Caco-2 (cell line): Measurements from ENCODE around the gene WFS1. TPM values are rescaled to one million over a fixed set of nuclear protein-coding genes. Genes with fewer than 3 reads are reported as not detected.
A peak's percentile ranks its signal among the peaks of the same experiment; 100 is the strongest.

Experiments used
- BruUV-seq: library from RNA; stranded (reverse); fragments of 400-500 nt; replicated peaks from 2 replicates; lab custom pipeline; 2021; lab: Mats Ljungman, UMichigan
- CTCF ChIA-PET: fragments of 300-600 bp; sonication (Branson Sonifier 250); formaldehyde crosslinking; loops from one replicate; lab custom pipeline; 2022; ENCODE audit warnings: antibody characterized with exemption; lab: Charles Lee
- POLR2A ChIA-PET: fragments of 300-600 bp; sonication (Branson Sonifier 250); formaldehyde crosslinking; loops from one replicate; lab custom pipeline; 2022; ENCODE audit warnings: antibody characterized with exemption; lab: Charles Lee
- DNase-seq, 2 experiments: peaks; one replicate each; pipeline versions ENCODE4 v3.0.0 to v3.0.0-alpha.2; 2020 to 2022
- H3K27me3 ChIP-seq: replicated peaks from 2 replicates; pipeline ENCODE4 v1.6.0; 2011; ENCODE audit warnings: low read length; ENCODE audit not compliant: control insufficient read depth, insufficient read depth
- H3K36me3 ChIP-seq: 2 replicates; pipeline ENCODE4 v1.5.1; 2011; ENCODE audit warnings: low read length; ENCODE audit not compliant: control insufficient read depth, insufficient read depth
- H3K4me1 ChIP-seq: fragments of 250-450 bp; sonication (Bioruptor Pico); 2 replicates; pipeline ENCODE4 v1.5.1; 2020; ENCODE audit warnings: mild to moderate bottlenecking
- H3K4me3 ChIP-seq: 2 replicates; pipeline ENCODE4 v1.5.1; 2011; ENCODE audit warnings: low read depth, mild to moderate bottlenecking, control low read depth, low read length
- H3K9me3 ChIP-seq: fragments of 250-450 bp; sonication (Bioruptor Pico); 2 replicates; pipeline ENCODE4 v1.5.1; 2020; ENCODE audit warnings: mild to moderate bottlenecking, moderate library complexity
- H3K27ac Mint-ChIP-seq: one replicate; pipeline ENCODE4 v1.8.0; 2022; ENCODE audit warnings: mixed read lengths; ENCODE audit not compliant: unreplicated experiment
- H3K27me3 Mint-ChIP-seq: one replicate; pipeline ENCODE4 v1.8.0; 2022; ENCODE audit warnings: mixed read lengths; ENCODE audit not compliant: insufficient read depth, unreplicated experiment
- H3K36me3 Mint-ChIP-seq: one replicate; pipeline ENCODE4 v1.8.0; 2022; ENCODE audit warnings: mild to moderate bottlenecking, mixed read lengths; ENCODE audit not compliant: insufficient read depth, unreplicated experiment
- H3K4me1 Mint-ChIP-seq: one replicate; pipeline ENCODE4 v1.8.0; 2022; ENCODE audit warnings: low read depth, mixed read lengths; ENCODE audit not compliant: unreplicated experiment
- H3K4me3 Mint-ChIP-seq: one replicate; pipeline ENCODE4 v1.8.0; 2022; ENCODE audit warnings: mild to moderate bottlenecking, moderate library complexity, mixed read lengths; ENCODE audit not compliant: unreplicated experiment
- H3K9me3 Mint-ChIP-seq: one replicate; pipeline ENCODE4 v1.8.0; 2022; ENCODE audit warnings: mixed read lengths; ENCODE audit not compliant: unreplicated experiment
- intact Hi-C: fragments of 100-400 bp; cut with micrococcal nuclease; formaldehyde crosslinking; loops from one replicate; pipeline ENCODE4 v1.10.0; 2022; ENCODE audit not compliant: unreplicated experiment
- total RNA-seq: library from RNA; stranded (reverse); gene quantifications from 2 replicates; pipeline ENCODE4 v1.2.3, GENCODE V29; 2022
- TF ChIP-seq, protein P1 (sequence below), 2 experiments: fragments of 200-600 bp in 1 of 2; IDR thresholded peaks; 1 replicate in 1 of 2; 2 replicates in 1 of 2; pipeline versions ENCODE4 v1.5.1 to v1.8.0; 2011 to 2022; ENCODE audit warnings: antibody characterized with exemption in 1 of 2, control low read depth in 1 of 2, inconsistent platforms in 1 of 2, low read depth in 1 of 2, low read length in 1 of 2, mild to moderate bottlenecking in 1 of 2, moderate library complexity in 1 of 2; ENCODE audit not compliant: insufficient read depth in 1 of 2, severe bottlenecking in 1 of 2, unreplicated experiment in 1 of 2

Gene WFS1
- total RNA-seq, 1 experiment from 2014 or later, result 24.9 TPM

- peaks cover 24% of the 10 kb centered on the region for H3K4me1 ChIP-seq
- DNase-seq, result no peak
Measured at GRCh38 chr4:6270636-6271121, 1.0 kb downstream of the WFS1 start.

GRCh38 chr4:6271206-6271605 is 1.6 kb downstream of the WFS1 start:
- ChIA-PET POLR2A (no interaction called here), CTCF (interaction anchor here (2.1 kb wide), 1 partner anchor 20 kb away, joined by 7 read pairs; no protein-coding TSS in a partner anchor)
- H3K4me3 Mint-ChIP-seq, result peak overlapping the region; percentile 74
- Histone ChIP-seq H3K9me3 (no peaks in the 10 kb centered on the region), H3K27me3 (no peaks in the 10 kb centered on the region), H3K4me1 (peaks cover 24% of the 10 kb centered on the region), H3K36me3 (no peaks in the 10 kb centered on the region), H3K4me3 (no peak overlapping the region)
- H3K4me1 Mint-ChIP-seq, result peaks cover 16% of the 10 kb centered on the region
- no TSS peak for BruUV-seq
- intact Hi-C loops, result no loop called here
- TF ChIP-seq, protein P1, sequence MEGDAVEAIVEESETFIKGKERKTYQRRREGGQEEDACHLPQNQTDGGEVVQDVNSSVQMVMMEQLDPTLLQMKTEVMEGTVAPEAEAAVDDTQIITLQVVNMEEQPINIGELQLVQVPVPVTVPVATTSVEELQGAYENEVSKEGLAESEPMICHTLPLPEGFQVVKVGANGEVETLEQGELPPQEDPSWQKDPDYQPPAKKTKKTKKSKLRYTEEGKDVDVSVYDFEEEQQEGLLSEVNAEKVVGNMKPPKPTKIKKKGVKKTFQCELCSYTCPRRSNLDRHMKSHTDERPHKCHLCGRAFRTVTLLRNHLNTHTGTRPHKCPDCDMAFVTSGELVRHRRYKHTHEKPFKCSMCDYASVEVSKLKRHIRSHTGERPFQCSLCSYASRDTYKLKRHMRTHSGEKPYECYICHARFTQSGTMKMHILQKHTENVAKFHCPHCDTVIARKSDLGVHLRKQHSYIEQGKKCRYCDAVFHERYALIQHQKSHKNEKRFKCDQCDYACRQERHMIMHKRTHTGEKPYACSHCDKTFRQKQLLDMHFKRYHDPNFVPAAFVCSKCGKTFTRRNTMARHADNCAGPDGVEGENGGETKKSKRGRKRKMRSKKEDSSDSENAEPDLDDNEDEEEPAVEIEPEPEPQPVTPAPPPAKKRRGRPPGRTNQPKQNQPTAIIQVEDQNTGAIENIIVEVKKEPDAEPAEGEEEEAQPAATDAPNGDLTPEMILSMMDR (IDR thresholded peaks at IDR 0.05; ENCODE audit: insufficient read depth in 1 of 2, low read depth in 1 of 2, low read length in 1 of 2, severe bottlenecking in 1 of 2, unreplicated experiment in 1 of 2), result no peak
- H3K9me3 Mint-ChIP-seq, result no peaks in the 10 kb centered on the region
- H3K36me3 Mint-ChIP-seq, result peaks cover 12% of the 10 kb centered on the region
- DNase-seq, result no peak
- peaks cover 8% of the 10 kb centered on the region for H3K27me3 Mint-ChIP-seq
- no peak overlapping the region for H3K27ac Mint-ChIP-seq

More at GRCh38 chr4:6270636-6271121, 1.0 kb downstream of the WFS1 start:
- peaks cover 16% of the 10 kb centered on the region for H3K4me1 Mint-ChIP-seq
- Histone ChIP-seq H3K4me3 (peak overlapping the region; percentile 96), H3K9me3 (no peaks in the 10 kb centered on the region), H3K36me3 (no peaks in the 10 kb centered on the region), H3K27me3 (no peaks in the 10 kb centered on the region)
- TSS peak; percentile 36 for BruUV-seq
- CTCF ChIA-PET, result interaction anchor here (2.1 kb wide), 1 partner anchor 20 kb away, joined by 7 read pairs; no protein-coding TSS in a partner anchor
- H3K27ac Mint-ChIP-seq, result no peak overlapping the region
- intact Hi-C loops, result no loop called here
- H3K36me3 Mint-ChIP-seq, result peaks cover 12% of the 10 kb centered on the region
- H3K9me3 Mint-ChIP-seq, result no peaks in the 10 kb centered on the region
- TF ChIP-seq, protein P1 (IDR thresholded peaks at IDR 0.05; ENCODE audit: insufficient read depth in 1 of 2, low read depth in 1 of 2, low read length in 1 of 2, severe bottlenecking in 1 of 2, unreplicated experiment in 1 of 2), result no peak
- H3K4me3 Mint-ChIP-seq, result peak overlapping the region; percentile 74
- H3K27me3 Mint-ChIP-seq, result peaks cover 8% of the 10 kb centered on the region
- POLR2A ChIA-PET, result no interaction called here

DNA sequence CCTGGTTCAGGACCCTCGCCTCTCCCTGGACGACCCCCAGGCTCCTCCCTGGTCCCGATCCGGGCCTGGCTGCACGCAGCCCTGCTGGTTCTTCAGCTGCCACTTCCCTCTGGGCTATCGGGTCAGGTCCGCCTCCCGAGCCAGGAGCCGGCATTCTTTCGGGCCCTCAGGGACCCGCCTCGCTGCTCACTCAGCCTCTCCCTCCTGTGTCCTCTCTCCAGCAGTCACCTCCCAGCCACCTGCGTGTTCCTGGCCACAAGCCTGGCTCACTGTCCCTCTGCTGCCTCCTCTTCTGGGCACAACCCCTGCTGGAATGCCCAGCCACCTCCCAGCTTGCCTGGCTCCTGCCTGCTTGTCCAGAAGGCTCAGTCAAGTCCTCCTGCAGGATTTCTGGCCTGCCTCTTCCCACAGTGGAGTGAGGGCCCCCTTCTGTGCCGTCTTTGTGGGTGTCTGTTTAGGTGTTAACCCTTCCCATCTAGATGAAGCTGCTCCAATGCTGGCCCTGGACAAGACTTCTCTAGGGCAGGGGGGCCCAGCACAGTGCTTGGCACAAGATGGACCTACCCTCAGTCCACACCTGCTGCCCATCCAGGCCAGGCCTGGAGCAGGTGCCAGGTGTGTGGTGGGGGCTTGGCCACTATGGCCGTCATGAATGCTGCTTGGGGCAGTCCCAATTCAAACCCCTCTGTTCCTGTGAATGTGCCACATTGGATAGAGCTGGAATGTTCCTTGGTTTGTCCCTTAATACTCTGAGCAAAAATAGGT is 2.2 kb downstream of the WFS1 start:
- Mint-ChIP-seq H3K27me3 (peaks cover 8% of the 10 kb centered on the region), H3K27ac (peak overlapping the region; percentile 45), H3K4me1 (peaks cover 16% of the 10 kb centered on the region), H3K36me3 (peaks cover 12% of the 10 kb centered on the region), H3K4me3 (peak overlapping the region; percentile 74), H3K9me3 (no peaks in the 10 kb centered on the region)
- Histone ChIP-seq H3K27me3 (no peaks in the 10 kb centered on the region), H3K9me3 (no peaks in the 10 kb centered on the region), H3K4me1 (peaks cover 24% of the 10 kb centered on the region), H3K4me3 (no peak overlapping the region), H3K36me3 (no peaks in the 10 kb centered on the region)
- DNase-seq, result no peak
- TF ChIP-seq, protein P1 (IDR thresholded peaks at IDR 0.05; ENCODE audit: insufficient read depth in 1 of 2, low read depth in 1 of 2, low read length in 1 of 2, severe bottlenecking in 1 of 2, unreplicated experiment in 1 of 2), result no peak
- POLR2A ChIA-PET, result no interaction called here
- intact Hi-C loops, result no loop called here
- CTCF ChIA-PET, result no interaction called here
- no TSS peak for BruUV-seq
